NCI-H526 (cell line): Measurements from ENCODE around the gene PLEKHN1.
"Not testable (repeated sequence)": the region's sequence is repeated elsewhere in the genome, so short reads cannot be mapped to it uniquely, and the experiment has no call there.

Experiments
- DNase-seq, 2 experiments: peaks; one replicate each; lab custom pipeline; 2025; lab: John Stamatoyannopoulos, UW

The PLEKHN1 gene

DNA sequence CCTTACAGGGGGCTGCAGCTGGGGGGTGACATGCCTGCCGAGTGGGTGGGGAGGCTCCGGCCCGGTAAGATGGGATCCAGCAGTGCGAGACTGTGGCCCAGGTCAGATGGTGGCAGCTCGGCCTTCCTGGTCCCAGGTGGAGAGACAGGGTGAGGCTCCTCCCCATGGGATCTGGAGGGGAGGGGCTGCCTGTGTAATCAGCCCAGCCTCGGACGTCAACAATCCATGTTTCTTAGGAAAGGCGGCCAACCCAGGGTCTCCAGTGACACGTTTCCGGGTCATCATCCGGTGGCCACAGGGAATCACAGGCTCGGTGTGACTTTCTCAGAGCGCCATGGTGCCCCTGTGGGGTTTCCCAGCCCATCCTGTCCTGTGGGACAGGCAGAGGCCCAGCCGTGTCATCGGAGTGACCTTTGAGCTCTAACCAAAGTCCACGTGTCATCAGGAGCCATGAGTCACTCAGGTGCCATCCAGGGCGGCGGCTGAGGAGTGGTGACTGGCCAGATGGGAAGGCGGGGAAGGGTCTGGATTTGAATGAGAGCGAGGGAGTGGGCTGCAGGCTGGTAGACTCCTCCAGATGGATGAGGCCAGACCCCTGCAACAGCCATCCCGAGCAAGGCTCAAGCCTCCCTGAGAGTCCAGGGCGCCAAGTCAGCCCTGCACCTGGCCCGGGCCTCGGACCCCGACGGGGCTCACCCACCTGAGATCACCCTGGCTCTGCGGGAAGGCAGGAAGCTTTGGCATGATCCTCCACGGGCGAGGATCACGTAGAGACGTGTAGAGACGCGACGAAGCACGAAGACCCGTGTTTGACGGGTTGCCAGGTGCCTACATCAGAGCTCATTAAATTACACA, 40.2 kb downstream of the PLEKHN1 start:
- no peak for DNase-seq

DNA sequence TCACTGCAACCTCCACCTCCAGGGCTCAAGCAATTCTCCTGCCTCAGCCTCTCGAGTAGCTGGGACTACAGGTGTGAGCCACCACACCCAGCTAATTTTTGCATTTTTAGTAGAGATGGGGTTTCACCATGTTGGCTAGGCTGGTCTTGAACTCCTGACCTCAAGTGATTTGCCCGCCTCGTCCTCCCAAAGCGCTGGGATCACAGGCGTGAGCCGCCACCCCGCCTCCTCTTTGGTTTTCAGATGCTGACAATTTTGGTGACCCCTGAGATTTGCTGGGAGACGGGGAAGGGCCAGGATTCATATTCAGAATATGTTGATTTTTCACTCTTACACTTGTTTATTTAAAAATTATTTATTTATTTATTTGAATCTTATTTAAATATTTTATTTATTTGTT, 43.8 kb downstream of the PLEKHN1 start:
- not testable (repeated sequence) for DNase-seq

DNA sequence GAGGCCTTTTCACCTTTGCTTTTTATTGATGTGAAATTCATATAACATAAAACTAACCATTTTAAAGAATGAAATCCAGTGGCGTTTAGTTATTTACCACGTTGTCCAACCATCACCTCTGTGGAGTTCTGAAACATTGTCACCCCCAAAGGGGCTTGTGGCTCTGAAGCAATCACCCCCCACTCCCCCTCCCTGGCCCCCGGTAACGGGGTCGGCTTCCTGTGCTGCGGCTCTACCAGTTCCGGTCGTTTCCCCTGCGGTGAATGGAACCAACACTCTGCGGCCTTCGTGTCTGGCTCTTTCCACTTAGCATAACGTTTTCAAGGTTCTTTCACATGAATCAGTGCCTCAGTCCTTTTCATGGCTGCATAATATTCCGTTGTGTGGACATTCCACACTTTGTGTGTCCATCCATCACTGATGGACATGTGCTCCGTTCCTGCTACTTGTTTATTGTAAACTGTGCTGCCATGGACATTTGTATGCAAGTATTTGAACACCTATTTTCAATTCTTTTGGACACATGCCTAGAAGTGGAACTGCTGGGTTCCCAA, 45.2 kb downstream of the PLEKHN1 start:
- DNase-seq = no peak

GRCh38 chr1:1012736-1013104, 46.4 kb downstream of the PLEKHN1 start:
- DNase-seq = not testable (repeated sequence)

DNA sequence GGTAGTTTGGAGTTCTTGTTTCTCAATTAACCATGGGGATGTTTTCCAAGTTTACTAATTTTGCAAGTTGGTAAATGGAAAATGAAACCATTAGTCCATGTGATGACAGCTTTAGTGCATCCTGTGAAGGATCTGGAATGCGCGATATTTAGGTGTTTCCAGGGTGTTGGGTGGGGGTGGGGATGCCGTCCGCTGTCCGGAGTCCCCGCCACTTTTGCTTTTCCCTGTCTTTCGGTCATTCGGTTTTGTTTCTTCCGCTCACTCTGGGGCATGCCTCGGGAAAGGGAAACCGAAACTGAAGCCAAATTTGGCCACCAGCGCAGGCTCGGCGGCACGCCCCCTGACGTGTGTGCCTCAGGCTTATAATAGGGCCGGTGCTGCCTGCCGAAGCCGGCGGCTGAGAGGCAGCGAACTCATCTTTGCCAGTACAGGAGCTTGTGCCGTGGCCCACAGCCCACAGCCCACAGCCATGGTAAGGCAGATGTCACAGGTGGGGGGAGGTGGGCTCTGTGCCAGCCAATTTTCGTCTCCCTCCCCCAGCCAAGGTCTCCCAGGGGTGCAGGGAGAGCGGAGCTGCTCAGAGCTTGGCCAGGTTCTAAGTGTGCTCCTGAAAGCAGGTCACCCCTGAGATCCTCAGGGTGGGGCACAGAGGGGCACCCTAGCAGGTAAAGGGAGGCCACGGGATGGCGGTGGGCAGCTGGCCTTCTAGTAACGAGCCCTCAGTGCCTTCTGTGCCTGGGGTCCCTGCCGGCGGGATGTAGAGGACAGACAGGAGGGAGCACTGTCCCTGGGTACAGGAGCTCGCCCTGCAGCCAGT, 47.0 kb downstream of the PLEKHN1 start, which contains the start of gene ISG15:
TSS of gene ISG15 (plus strand) at position 393 of the 817 bp plus-strand sequence. CDS start at position 470, 77 bp downstream.
- DNase-seq = peak in 1 of 2 experiments; percentile 87

GRCh38 chr1:1013922-1014648, 47.8 kb downstream of the PLEKHN1 start:
- DNase-seq = peak in 1 of 2 experiments; percentile 60

DNA sequence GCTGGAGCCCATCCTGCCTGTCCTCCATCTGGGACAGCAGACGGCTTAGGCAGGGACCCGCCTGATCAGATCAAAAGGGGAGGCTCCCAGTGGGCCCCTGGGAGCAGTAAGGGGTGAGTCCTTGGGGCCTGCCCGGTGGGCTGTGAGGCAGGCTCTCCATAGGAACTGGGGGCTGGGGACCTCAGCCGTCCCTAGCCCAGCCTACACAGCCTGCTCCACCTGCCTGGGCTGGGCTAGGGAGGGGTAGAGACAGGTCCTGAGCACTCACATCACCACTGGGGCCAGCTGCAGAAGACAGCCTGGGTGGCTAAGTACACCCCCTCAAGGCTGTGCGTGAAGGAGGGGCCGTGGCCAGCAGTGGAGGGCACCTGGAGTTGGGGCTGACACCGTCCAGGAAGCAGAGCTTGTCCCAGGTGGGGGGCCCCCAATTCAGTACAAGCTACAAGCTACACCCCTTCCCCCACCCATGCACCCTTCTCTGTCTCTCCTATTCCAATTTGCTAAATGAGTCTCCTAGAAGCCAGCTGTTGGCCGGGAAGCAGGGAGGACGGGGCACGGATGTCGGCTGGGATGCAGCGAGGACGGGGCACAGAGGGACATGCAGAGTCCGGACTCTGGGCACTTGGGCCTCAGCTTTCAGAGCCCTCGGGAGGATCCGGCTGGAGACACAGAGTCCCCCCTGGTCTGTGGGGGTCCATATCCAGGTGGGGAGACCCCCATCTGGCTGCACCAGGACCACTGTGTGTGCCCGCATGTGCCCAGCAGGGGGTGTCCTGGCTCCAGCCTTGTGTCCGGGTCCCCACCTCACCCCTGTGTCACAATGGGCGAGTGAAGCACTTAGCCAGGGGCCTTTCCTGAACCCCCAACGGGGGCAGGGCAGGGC, 48.8 kb downstream of the PLEKHN1 start:
- no peak for DNase-seq

DNA sequence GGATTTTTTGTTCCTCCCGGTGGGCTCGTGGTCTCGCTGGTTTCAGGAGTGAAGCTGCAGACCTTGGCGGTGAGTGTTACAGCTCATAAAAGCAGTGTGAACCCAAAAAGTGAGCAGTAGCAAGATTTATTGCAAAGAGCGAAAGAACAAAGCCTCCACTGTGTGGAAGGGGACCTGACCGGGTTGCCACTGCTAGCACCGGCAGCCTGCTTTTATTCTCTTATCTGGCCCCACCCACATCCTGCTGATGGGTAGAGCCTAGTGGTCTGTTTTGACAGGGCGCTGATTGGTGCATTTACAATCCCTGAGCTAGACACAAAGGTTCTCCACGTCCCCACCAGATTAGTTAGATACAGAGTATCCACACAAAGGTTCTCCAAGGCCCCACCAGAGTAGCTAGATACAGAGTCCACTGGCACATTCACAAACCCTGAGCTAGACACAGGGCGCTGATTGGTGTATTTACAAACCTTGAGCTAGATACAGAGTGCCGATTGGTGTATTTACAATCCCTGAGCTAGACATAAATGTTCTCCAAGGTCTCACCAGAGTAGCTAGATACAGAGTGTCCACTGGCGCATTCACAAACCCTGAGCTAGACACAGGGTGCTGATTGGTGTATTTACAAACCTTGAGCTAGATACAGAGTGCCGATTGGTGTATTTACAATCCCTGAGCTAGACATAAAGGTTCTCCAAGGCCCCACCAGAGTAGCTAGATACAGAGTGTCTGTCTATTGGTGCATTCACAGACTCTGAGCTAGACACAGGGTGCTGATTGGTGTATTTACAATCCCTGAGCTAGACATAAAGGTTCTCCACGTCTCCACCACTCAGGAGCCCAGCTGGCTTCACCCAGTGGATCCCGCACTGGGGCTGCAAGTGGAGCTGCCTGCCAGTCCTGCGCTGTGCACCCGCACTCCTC, 51.4 kb downstream of the PLEKHN1 start:
- not testable (repeated sequence) for DNase-seq

- DNase-seq = not testable (repeated sequence)
These were observed 52.0 kb downstream of the PLEKHN1 start for GRCh38 chr1:1018321-1018685.

DNA sequence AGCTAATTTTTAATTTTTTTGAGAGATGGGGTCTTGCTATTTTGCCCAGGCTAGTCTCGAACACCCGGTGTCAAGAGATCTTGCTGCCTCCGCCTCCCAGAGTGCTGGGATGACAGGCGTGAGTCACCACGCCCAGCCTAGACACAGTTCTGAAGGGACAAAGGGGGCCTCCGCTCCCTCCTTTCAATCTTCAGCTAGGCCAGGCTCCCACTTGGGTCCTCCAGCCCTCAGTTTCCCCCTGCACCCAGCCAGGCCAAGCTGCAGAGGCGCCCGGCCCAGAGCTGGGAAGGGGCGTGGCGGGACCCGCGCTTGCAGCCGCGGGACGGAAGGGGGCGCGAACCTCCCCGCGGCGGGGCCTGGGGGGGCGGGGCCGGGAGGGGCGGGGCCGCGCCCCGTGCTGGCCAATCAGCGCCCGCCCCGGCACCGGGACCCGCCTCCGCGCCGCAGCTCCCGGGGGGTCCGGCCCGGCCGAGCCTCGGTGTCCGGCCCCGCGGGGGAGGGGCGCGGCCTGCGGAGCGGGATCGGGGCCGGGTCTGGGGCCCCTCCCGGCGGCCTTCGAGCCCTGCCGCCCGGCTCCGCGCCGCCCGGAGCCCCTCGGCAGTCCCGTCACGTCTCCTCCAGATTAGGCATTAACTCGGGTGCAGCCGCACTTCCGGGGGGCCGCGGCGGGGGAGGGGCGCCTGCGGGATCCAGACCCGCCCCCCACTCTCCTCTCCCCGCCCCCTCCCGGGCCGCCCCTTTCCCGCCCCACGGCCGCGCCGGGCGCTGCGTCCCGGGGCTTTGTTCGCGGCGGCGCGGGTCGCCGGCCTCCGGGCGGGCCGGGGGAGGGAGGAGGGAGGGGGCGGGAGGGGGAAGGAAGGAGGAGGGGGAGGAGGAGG, 53.1 kb downstream of the PLEKHN1 start:
- peak in 1 of 2 experiments; percentile 89 for DNase-seq

DNA sequence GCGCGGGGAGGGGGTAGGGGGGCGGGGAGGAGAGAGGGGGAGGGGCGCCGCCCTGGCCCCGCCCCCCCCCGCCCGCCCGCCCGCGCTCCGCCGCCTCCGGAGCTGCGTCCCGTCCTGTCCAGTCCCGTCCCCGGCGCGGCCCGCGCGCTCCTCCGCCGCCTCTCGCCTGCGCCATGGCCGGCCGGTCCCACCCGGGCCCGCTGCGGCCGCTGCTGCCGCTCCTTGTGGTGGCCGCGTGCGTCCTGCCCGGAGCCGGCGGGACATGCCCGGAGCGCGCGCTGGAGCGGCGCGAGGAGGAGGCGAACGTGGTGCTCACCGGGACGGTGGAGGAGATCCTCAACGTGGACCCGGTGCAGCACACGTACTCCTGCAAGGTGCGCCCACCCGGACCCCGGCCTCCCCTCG, 53.7 kb downstream of the PLEKHN1 start, which contains the start of gene AGRN:
TSS of gene AGRN (plus strand) at position 121 of the 405 bp plus-strand sequence. CDS start at position 174, 53 bp downstream.
- DNase-seq = peak in 1 of 2 experiments; percentile 70

DNA sequence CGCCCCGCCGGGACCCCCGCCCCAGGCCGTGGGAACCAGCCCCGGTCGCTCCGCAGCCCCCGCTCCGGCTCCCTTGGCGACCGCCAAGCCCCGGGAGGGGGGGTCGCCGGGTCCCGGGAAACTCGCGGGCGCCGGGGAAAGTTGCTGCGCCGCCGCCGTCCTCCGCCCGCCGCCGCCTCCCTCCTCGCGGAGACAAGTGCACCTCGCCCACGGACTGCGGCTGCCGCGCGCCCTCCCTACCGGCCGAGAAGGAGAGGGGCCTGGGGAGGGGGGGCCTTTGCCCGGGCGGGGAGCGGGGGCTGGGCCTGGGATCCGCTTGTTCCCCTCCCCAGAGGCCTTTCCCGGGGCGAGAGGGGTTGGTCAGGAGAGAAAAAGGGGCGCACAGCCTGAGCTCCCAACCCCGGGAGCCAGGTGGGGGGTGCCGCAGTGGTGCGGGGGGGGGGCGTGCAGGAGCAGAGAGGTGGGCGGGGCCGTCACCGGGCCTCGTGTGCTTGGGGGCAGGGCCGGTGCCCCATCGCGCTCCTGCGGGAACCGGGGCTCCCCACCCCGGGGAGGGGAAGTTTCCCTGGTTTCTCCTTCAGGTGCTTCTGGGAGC, 54.2 kb downstream of the PLEKHN1 start:
- DNase-seq = no peak

- DNase-seq = peak in 1 of 2 experiments; percentile 52
These were observed 55.0 kb downstream of the PLEKHN1 start for GRCh38 chr1:1021010-1021919.

GRCh38 chr1:1021920-1022259, 55.6 kb downstream of the PLEKHN1 start:
- no peak for DNase-seq

DNA sequence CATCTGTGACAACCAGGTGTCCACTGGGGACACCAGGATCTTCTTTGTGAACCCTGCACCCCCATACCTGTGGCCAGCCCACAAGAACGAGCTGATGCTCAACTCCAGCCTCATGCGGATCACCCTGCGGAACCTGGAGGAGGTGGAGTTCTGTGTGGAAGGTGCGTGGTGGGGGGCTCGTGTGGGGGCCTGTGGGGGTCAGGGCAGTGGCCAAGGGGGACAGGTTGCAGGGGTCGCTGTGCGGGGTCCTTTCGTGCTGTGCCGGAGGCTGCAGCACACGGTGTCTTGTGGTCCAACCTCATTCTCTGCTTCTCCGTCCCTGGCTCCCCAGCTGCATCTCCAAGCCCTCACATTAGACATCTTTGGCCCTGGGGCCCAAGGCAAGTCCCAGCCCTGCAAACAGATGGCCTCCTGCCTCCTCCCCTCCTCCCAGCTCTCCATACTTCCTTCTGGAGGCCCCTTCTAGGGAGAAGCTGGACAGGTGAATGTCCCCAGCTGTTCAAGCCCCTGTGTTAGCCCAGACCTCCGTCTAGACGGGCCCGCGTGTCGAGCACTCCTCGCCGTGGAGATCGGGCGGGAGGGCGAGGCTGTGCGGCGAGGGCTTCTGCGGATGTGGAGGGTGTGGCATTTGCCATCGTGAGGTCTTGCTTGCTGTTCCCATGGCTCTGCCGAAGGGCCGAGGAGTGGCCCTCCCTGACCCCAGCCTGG, 56.2 kb downstream of the PLEKHN1 start:
- no peak for DNase-seq

GRCh38 chr1:1023700-1024099, 57.4 kb downstream of the PLEKHN1 start:
- no peak for DNase-seq
